Brain microvascular endothelial cell (primary cell): ENCODE data around the gene SHISA9.

Experiments used
- DNase-seq: peaks from one replicate; pipeline ENCODE4 v3.0.0-alpha.2; 2020
- H3K27ac ChIP-seq: fragments of 250-450 bp; sonication (Bioruptor Pico); 2 replicates; pipeline ENCODE4 v1.5.1; 2020; ENCODE audit warnings: mild to moderate bottlenecking, moderate library complexity
- H3K27me3 ChIP-seq: fragments of 250-450 bp; sonication (Bioruptor Pico); replicated peaks from 2 replicates; pipeline ENCODE4 v1.5.1; 2020; ENCODE audit warnings: mild to moderate bottlenecking
- H3K36me3 ChIP-seq: fragments of 250-450 bp; sonication (Bioruptor Pico); replicated peaks from 2 replicates; pipeline ENCODE4 v1.5.1; 2020; ENCODE audit warnings: mild to moderate bottlenecking
- H3K4me3 ChIP-seq: 2 replicates; pipeline ENCODE4 v1.5.1; 2011; ENCODE audit warnings: low read depth, mild to moderate bottlenecking, control low read depth, low read length, moderate library complexity
- CTCF ChIP-seq: IDR thresholded peaks from 2 replicates; pipeline ENCODE4 v1.5.1; 2011; ENCODE audit warnings: low read depth, mild to moderate bottlenecking, moderate library complexity, low read length, control low read depth, inconsistent platforms; ENCODE audit errors: missing control alignments
- in situ Hi-C: cut with HindIII; loops from 2 replicates; pipeline ENCODE4 v1.10.0; 2017; ENCODE audit warnings: low sequenced_read_pairs, low pct_ligation_motif_present

SHISA9 gene

GRCh38 chr16:12868169-12868568, 33.2 kb upstream of the SHISA9 start:
- in situ Hi-C loops, result no loop called here
- no peak for DNase-seq

GRCh38 chr16:12868788-12869187, 32.6 kb upstream of the SHISA9 start:
- Histone ChIP-seq H3K27me3 (no peaks in the 10 kb centered on the region), H3K36me3 (no peaks in the 10 kb centered on the region), H3K4me3 (no peak overlapping the region), H3K27ac (no peak overlapping the region)
- no peak for DNase-seq
- in situ Hi-C loops, result no loop called here
- TF ChIP-seq CTCF, result no peak

More at GRCh38 chr16:12868169-12868568, 33.2 kb upstream of the SHISA9 start:
- Histone ChIP-seq H3K27ac (no peak overlapping the region), H3K27me3 (no peaks in the 10 kb centered on the region), H3K4me3 (no peak overlapping the region), H3K36me3 (no peaks in the 10 kb centered on the region)
- TF ChIP-seq CTCF, result no peak

- Histone ChIP-seq H3K36me3 (no peaks in the 10 kb centered on the region), H3K27ac (no peak overlapping the region), H3K4me3 (no peak overlapping the region), H3K27me3 (no peaks in the 10 kb centered on the region)
- DNase-seq, result no peak
- in situ Hi-C loops, result no loop called here
- TF ChIP-seq CTCF, result no peak
Measured at GRCh38 chr16:12869698-12870427, 31.5 kb upstream of the SHISA9 start.

- Histone ChIP-seq H3K36me3 (no peaks in the 10 kb centered on the region), H3K4me3 (no peak overlapping the region), H3K27me3 (no peaks in the 10 kb centered on the region), H3K27ac (no peak overlapping the region)
- TF ChIP-seq CTCF, result no peak
- no peak for DNase-seq
- in situ Hi-C loops, result no loop called here
Measured at GRCh38 chr16:12871784-12872183, 29.6 kb upstream of the SHISA9 start.

GRCh38 chr16:12874186-12874585, 27.2 kb upstream of the SHISA9 start:
- no peak for TF ChIP-seq CTCF
- Histone ChIP-seq H3K27ac (no peak overlapping the region), H3K27me3 (no peaks in the 10 kb centered on the region), H3K36me3 (no peaks in the 10 kb centered on the region), H3K4me3 (no peak overlapping the region)
- DNase-seq, result peak; percentile 33
- in situ Hi-C loops, result no loop called here

- DNase-seq, result no peak
- Histone ChIP-seq H3K36me3 (no peaks in the 10 kb centered on the region), H3K27ac (no peak overlapping the region), H3K27me3 (no peaks in the 10 kb centered on the region), H3K4me3 (no peak overlapping the region)
- no peak for TF ChIP-seq CTCF
- in situ Hi-C loops, result no loop called here
Measured at GRCh38 chr16:12876778-12877177, 24.6 kb upstream of the SHISA9 start.
